Activated naive CD4-positive, alpha-beta T cell treated with Interleukin-2 at 50 U/mL for 16 hours (primary cell): ENCODE results near the gene MYO5A.
"Not testable (repeated sequence)": the region's sequence is repeated elsewhere in the genome, so short reads cannot be mapped to it uniquely, and the experiment has no call there.

Source experiments
- DNase-seq: peaks from one replicate; pipeline ENCODE4 v3.0.0-alpha.2; 2020

The MYO5A gene

DNA sequence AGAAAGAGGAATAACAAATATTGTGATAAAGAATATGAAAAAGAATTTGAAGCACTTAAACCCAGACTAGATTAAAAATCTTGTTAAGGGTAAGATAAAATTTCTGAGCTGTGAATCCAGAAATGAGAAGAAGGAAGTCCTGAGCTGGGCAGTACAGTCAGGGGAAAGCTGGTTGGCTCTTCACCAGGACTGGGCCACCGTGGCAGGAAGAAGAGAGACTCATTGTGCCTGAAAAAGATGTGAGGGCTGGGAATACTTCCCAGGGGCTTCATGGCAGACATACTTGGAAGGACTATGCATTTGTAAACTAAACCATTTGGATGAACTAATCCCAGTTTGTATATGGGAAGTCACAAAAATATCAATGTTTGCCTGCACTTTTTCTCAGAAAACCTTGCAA lies 204.6 kb downstream of the MYO5A start:
- DNase-seq: no peak

DNA sequence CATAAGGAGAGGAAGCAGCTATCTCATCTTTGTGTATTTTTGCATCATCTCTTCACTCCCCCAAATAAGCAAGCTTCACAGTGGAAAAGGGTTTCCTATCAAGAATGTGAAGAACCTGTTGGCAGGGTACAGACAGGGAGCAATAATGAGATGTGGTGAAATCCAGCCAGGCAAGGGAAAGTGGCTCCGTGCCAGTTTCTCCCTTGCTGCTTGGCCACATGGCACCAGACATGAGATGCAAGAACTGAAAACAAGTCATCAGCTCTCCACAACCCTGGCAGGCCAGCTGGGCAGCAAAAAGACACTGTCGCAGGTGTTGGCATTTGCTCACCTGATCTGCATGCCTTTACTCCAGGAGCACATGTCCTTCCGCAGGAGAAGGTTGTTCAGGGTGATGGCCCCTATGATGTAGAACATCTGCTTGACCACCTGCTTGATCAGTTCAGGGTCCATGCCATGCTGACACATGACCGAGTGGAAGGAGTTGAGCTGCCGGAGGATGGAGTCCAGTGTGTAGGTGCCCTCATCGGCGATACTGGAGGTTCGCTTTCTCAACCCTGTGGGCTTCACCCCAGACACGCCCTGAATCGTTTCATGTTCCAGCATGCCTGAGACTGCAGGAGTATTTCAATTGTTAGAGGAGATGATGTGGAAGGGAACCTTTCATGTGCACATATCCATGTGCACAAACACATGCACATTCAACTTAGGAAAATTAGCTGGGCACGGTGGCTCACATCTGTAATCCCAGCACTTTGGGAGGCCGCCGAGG lies 209.8 kb downstream of the MYO5A start:
- no peak for DNase-seq

DNA sequence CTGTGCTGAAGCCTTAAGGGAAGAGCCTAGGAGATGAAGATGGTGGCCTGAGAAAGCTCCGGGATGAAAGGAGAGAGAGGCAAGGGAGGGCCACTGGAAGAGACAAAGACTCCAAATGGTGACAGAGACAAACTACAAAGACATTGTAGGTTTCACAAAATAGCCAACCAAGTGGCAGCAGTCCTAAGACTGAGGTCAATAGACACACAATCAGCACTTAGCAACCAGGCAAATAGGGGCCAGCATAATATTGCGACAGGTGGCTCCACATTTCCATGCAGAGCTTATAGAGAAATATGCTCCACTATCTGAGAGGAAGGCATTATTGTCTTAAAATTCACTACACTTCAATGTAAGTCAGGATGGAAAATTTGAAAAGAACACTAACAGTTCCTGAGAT lies 211.0 kb downstream of the MYO5A start:
- no peak for DNase-seq

DNA sequence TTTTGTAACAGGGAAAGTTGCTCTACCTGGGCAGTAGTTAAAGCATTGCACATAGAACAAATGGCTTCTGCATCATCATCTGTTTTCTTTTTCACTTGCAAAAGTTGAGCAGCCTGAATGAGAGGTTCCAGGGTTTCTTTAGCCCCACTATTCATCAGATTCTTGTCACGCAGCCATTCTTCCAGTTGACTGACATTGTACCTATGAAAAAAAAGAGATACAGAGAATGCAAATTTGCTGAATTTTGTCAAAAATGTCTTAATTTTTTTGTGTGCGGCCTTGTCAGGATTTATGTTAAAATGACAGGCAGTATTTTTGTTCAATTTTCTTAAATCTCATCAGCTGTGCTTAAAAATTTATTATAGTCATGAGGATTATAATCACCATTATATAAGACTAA lies 211.7 kb downstream of the MYO5A start:
- no peak for DNase-seq

DNA sequence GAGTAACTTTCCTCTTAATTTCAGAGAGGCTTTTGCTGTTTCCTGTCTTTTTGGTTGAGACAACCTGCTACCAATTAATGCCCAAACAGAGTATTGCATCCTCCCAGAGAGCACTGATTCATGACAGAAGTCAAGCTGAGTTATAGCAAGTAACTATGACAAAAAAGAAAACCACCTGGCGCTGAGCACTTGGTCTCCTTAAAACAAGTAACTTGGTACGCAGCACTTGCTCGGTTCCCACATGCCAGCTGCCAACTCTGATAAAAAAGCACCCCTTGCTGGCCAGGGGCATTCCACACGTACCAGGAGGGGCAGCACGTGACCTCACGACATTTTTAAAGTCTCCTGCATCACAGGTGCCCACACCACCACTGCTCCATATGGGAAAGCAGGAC lies 219.5 kb downstream of the MYO5A start:
- DNase-seq: no peak

DNA sequence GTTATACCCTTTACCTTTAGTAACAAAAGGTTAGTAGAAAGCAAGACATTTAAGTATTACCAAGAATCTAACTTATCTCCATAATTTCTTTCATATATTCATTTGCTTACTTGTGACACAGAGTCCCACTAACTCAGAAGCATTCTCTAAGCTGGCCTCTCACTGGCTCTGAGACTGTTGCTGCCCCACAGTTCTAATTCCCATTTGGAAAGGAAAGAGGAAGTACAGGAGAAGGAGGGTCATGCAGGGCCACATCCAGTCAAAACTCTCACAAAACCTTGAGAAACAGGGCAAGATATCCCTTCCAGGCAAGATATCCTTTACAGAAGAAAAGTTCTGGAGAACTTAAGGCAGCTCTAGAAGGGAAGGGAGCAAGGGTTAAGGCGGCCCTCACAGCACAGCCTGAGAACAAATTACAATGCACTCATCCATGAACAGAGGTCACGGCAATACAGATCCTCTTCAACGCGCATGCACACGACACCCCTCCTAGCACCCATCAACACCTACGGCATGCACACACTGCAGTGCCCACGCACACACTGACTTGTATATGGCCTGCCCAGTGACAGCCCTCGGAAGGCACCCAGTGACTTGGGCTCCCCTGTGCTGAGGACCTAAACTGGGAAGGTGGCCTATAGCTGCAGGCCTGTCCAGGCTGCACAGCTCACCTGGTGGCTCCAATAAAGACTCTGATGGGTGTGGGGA lies 220.1 kb downstream of the MYO5A start:
- no peak for DNase-seq

DNA sequence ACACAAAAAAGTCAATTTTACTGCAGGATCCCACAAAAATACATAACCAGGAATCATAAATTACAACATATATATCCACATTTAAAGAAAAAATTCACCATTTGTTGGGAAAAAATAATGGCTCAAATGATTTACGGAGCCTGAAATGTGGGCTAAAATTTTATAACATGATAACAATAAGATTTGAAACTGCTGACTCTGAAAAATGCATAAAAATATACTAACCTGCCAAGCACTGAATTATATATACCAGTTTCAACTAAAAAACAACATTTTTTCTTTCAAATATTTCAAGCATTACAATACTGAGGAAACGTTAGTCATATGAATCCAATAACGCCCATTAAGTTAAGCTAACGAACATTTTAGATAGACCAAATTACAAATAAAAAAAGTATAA lies 220.8 kb downstream of the MYO5A start:
- no peak for DNase-seq

DNA sequence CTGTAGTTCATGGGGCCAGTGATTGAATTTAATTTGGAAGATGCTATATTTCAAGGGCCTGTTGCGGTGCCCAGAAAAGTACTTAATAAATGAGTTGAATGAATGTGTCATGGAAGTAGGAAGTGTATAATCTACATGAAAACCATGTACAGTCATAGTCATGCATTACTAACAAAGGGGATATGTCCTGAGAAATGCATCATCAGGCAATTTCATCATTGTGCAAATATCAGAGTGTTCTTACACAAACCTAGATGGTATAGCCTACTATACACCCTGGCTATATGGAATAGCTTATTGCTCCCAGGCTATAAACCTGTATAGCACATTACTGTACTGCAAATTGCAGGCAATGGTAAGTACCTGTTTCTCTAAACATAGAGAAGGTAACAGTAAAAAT lies 222.4 kb downstream of the MYO5A start:
- no peak for DNase-seq

DNA sequence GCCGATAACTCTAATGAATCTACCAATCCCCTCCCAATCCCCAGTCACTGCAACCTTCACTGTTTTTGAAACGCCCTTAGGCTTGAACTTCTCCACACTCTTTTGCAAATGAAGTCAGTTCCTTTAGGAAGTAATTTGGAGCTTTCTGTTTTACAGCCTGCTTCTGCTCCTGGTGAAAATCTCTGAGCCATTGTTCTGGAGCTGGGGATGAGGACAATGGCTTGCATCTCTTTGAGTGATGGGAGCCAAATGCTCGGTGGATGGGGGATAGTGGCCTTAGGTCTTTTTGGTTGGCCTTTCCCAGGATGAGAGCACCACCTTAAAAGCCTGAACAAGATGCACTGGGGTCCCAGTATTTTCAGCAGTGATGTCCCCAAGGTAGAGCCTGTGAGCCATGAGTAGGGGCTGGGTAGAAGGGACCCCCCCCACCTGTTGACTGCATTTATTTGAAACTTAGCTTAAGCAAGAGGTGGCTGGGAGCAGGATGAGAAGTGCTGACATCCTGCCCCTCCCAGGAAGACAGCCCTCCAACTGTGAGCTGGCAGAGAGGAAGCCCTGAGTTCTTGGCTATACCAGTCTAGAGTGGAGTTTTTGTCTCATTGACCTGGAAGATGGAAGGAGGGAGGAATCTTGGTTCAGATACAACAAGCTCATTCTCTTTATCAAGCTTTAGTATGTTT lies 225.4 kb downstream of the MYO5A start:
- DNase-seq: no peak

DNA sequence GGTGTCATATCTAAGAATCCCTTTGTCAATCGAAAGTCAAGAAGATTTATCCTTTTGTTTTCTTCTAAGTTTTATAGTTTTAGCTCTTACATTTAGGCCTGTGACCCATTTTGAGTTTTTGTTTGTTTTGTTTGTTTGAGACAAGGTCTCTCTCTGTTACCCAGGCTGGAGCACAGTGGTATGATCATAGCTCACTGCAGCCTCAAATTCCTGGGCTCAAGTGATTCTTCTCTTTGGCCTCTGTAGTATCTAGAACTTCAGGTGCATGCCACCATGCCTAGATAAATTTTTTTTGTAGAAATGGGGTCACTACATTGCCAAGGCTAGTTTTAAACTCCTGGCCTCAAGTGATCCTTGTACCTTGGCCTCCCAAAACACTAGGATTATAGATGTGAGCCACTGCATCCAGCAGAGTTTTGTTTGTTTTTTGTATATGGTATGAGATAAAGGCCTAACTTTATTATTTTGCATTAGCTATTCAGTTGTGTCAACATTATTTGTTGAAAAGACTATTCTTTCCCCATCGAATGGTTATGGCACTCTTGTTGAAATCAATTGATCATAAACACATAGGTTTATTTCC lies 227.3 kb downstream of the MYO5A start:
- DNase-seq: no peak

DNA sequence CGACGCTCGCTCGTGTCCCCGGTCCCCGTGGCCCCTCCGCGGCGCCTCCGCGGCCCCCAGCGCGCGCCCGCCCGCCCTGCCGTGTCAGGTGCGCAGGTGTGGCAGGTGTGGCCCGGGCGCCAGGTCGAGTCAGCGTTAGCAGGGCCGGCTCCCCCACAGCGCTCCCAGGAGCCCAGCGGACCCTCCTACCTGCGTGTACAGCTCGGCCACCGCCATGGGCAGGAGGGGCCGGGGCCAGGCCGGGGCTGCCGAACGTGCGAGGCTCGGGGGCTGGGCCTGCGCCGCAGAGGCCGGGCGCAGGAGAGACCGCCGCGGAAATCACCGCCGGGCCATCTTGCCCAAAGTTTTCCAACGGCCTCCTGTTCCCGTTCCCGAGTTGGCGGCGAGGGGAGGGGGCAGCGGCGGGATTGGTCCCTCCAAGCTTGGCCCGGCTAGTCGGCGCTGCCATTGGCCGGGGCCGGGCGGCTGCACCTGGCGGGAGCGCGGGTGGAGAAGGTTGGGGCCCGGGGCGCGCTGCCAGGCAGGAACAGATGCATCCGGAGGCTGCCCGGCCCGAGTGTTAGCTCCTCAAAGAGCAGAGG lies 233.2 kb downstream of the MYO5A start, which contains the start of gene MYO5C:
Gene MYO5C, minus strand, starts transcription at position 384 of the 581 bp plus-strand sequence. Its CDS starts 168 bp downstream, at position 216.
- no peak for DNase-seq

DNA sequence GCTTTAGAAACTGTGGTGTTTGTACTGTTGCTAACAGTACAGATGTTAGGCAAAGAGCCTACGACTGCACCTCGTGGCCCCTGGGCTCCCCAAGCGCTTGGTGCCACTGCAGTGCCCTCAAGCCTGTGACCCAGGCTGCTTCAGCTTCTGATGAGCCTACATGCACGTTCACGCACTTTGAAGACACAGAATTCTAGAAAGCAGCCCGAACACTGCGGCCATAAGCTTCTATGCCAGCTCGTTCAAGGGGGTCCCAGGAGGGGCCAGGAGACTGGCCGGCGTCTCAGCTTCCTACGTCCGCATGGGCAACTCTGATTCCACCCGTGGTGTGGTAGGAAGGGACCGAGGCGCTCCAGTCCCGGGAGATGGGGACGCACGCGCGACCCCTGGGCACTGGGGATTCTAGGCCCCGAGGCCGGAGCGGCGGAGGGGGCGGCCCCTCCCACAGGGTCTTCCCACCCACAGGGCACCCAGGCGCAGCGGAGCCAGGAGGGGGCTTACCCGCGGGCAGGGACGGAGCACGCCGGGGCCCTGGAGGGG lies 233.7 kb downstream of the MYO5A start:
- DNase-seq: no peak

DNA sequence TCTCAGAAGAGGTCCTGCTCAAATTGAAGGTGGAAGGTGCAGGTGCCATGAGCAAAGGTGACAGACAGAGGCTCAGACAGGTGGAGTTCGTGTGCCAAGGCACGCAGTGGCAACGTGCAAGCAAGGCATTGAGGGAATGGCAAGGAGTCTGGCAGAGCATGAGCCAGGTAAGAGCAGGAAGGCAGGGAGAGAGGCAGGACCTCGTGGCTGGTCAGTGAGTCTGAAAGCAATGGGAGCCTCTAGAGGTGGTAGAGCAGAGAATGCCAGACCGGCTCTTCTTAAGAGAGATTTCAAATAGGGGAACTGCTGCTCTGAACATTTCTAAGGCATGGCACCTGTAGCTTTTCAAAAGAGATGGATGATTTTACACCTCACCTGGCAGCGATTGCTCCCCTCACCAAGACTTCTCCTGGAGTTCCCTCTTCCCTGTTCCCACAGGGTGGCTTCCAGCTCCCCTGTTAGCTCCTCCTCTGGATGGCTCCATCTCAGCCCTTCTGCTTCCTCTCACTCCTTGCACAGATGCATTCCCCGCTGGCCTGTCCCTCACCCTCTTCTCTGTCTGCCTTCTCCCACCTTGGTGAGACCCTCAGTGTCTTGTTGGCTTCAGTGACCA lies 235.8 kb downstream of the MYO5A start:
- no peak for DNase-seq

DNA sequence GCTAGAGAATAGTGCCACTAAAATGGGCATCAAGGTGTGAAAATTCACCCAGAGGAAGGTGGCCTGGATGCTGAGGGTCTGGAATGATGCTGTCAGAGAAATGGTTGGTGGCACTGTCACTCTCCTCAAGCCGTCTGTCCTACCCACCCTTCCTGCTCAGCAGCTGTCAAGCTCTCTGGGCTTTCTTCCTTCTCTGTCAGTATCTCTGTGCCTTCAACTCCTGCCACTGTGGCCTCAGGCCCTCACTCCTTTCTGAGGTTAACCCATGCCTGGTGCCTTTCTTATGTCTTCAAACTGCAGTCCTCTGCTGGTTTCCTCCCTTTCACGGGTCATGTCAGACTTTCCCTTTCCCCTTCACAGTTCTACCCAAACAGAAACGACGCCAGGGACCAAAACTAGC lies 237.5 kb downstream of the MYO5A start:
- no peak for DNase-seq

DNA sequence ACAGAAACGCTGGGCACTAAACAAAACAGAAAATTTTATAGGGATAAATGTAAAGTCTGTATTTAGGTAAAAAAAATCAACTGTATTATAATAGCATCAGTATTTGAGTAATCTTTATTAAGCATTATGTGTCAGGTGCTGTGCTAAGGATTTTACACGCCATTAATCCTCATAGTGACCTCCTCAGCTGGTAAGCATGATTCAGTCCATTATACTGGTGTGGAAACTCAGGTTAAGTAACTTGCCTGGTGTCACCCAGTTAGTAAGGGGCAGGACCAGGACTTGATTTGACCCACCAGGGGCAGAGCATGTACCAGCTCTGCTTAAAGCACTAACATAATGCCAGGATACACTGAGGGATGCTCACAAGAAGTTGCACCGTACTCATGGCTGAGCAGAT lies 237.9 kb downstream of the MYO5A start:
- no peak for DNase-seq

DNA sequence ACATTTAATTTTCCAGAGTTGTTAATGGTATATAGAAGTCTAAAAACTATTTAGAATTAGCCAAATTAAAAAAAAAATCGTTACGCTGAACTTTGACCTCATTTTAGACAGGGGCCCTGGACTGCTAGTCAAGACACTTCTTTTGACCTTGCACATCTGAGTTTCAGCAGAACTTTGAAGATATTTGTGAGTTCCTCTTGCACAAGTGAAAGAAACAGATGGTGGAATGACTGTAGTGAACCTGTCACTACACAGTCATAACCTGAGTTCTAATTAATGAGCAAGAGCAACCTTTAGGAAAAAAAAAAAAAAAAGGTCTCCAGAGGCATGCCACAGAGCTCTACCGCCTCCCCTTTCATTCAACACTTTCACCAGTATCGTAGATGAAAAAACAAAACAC lies 238.4 kb downstream of the MYO5A start:
- no peak for DNase-seq

DNA sequence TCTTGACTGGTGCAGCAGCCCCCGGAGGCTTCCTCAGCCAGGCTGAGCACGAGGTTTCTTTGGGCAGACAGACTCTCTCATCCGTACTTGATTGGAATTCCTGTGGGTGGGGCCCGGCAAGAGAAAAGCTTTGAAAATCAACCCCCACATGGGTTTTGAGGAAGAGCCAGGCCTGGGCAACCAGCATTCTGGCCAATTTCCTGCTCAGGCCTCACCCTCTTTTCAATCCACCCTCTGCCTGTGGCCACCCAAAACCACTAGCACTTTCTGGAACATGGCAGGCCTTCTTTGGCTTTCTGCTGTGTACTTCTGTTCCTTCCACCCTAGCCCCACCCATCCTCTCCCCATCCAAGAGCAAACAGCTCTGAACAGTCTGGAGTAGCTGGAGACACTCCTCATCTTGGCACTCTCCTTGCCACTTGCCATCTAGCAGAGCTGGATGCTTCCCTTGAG lies 239.0 kb downstream of the MYO5A start:
- DNase-seq: no peak

DNA sequence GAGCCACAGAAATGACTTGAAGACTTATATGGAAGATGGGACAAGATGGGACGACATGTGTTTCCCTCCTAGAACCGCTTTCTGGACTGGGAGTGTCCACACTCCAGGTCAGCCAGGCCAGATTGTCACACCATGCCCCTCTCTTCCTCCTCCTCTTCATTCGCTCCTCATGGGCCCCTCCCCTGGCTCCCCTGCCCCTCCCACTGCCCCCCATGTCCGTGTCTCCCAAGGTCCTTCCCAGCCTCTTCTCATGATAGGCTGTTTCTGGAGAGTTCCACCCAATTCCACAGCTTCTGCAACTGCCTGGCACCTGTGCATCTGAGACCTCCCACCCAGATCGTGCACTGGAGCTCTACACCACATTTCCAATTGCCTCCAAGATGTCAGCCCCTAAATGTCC lies 239.7 kb downstream of the MYO5A start:
- no peak for DNase-seq

DNA sequence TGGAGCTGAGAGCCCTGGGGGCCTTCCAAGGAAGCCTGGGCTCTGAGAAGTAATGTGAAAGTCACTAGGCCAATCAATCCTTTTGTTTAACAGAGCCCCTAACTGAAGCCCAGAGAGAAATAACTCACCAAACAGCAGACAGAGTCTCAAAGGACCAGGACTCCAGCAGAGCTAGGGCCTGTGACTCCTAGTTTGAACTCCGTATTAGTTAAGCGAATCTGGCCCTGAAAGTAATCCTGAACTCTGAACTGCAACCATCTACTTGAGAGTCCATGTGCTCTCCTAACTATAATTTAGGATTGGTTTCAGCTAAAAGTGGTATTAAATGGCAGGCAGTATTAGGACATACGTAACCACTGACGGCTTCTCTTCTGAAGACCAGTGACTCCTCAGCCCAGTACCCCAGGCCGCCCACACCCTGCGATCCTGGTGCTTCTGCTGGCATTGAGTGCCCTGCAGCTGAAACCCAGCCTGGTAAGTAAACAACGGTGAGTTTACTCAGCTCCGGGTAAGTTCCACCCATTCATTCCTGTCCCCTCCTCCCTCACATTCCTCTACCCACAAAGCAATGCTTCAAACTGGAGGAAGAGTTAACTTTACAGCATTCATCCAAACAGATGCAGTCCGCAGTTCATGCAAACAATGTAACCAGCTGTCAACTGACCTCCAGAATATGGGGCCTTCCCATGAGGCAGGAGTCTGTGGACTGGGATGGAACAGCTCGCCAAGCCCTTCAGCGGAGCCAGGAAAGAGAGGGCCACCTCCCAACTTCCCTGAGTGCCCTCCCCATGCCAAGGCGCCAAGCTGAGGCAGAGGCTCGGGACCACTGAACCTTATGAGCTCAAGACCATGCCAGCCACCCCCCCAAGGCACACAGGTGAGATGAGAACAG lies 240.4 kb downstream of the MYO5A start:
- DNase-seq: no peak

DNA sequence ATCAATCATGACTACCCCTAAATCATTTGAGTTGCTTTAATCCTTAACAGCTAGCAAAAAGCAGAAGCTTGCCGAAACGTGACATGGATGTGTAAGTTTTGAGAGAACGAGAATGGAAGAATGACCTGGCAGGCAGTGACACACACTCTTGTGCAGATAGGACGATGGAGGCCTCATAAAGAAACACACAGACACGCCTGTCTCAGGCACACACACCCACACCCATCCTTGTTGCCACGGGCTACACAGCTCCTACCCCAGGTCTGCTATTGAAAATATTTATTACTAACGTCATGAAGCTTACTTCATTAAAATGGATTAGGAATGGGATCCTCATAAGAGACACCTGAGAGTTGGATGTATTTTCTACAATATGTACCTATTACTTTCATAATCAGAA lies 241.6 kb downstream of the MYO5A start:
- no peak for DNase-seq

DNA sequence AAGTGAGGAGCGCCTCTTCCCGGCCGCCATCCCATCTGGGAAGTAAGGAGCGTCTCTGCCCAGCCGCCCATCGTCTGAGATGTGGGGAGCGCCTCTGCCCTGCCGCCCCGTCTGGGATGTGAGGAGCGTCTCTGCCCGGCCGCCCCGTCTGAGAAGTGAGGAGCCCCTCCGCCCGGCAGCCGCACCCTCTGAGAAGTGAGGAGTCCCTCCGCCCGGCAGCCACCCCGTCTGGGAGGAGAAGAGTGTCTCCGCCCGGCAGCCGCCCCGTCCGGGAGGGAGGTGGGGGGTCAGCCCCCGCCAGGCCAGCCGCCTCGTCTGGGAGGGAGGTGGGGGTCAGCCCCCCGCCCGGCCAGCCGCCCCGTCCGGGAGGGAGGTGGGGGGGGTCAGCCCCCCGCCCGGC lies 242.7 kb downstream of the MYO5A start:
- DNase-seq: not testable (repeated sequence)
